SK-N-MC (cell line): ENCODE measurements around the gene MCF2L.
"Not testable (repeated sequence)": the region's sequence is repeated elsewhere in the genome, so short reads cannot be mapped to it uniquely, and the experiment has no call there.

Experiments used
- DNase-seq: peaks from one replicate; pipeline ENCODE4 v3.0.0-alpha.2; 2011; ENCODE audit warnings: low read depth, low spot score
- H3K27ac ChIP-seq: fragments of 200-600 bp; sonication (generic); 2 replicates; pipeline ENCODE4 v1.5.1; 2016; ENCODE audit warnings: mixed run types
- H3K36me3 ChIP-seq: fragments of 200-600 bp; sonication (generic); 2 replicates; pipeline ENCODE4 v1.6.1; 2017; ENCODE audit warnings: antibody characterized with exemption, low read length, mixed read lengths; ENCODE audit not compliant: insufficient read depth
- H3K4me3 ChIP-seq: fragments of 200-600 bp; sonication (generic); 2 replicates; pipeline ENCODE4 v1.5.1; 2016
- H3K9ac ChIP-seq: fragments of 200-600 bp; sonication (generic); 2 replicates; pipeline ENCODE4 v1.8.0; 2017; ENCODE audit warnings: mixed run types, mixed read lengths; ENCODE audit not compliant: insufficient read length
- H3K9me3 ChIP-seq: fragments of 200-600 bp; sonication (generic); 2 replicates; pipeline ENCODE4 v1.6.1; 2017; ENCODE audit warnings: low read depth, mild to moderate bottlenecking, antibody characterized with exemption, low read length, moderate library complexity, mixed read lengths
- EZH2 ChIP-seq: fragments of 200-600 bp; sonication (generic); IDR thresholded peaks from one replicate; pipeline ENCODE4 v1.6.1; 2017; ENCODE audit warnings: antibody characterized with exemption
- FOXP2 ChIP-seq: optimal IDR thresholded peaks from 2 replicates; pipeline ENCODE3; 2011; ENCODE audit warnings: mild to moderate bottlenecking, moderate library complexity; ENCODE audit not compliant: insufficient read depth; ENCODE audit errors: extremely low read length, control extremely low read depth
- POLR2AphosphoS5 ChIP-seq: IDR thresholded peaks from 2 replicates; pipeline ENCODE4 v1.6.1; 2012; ENCODE audit warnings: mild to moderate bottlenecking, low read depth, low read length, borderline replicate concordance

Gene MCF2L

GRCh38 chr13:113096052-113096744 is 127.2 kb downstream of the MCF2L start:
- DNase-seq: no peak
- H3K36me3 ChIP-seq: no peaks in the 10 kb centered on the region
- no peak overlapping the region for H3K4me3 ChIP-seq
- H3K9me3 ChIP-seq: no peaks in the 10 kb centered on the region
- H3K27ac ChIP-seq: no peak overlapping the region
- TF ChIP-seq POLR2AphosphoS5 (no peak), EZH2 (no peak), FOXP2 (no peak)
- no peak overlapping the region for H3K9ac ChIP-seq

DNA sequence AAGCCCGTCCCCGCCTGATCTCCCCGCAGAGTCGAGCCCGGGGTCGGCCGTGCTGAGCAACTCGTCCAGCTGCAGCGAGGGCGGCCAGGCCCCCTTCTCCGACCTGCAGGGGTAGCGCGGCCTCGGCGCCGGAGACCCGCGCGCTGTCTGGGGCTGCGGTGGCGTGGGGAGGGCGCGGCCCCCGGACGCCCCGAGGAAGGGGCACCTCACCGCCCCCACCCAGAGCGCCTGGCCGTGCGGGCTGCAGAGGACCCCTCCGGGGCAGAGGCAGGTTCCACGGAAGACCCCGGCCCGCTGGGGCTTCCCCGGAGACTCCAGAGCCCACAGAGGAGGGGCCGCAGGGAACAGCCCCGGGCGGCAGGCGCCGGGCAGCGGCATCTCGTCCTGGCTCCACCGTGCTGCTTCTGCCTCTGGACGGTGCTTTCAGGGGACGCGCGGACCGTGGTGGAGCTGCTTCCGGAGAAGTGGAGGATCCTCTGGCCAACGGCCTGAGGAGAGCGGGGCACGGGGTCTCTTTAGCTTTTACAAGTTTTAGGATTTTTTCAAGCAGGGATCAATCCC is 127.8 kb downstream of the MCF2L start:
- no peak overlapping the region for H3K4me3 ChIP-seq
- no peak for DNase-seq
- TF ChIP-seq POLR2AphosphoS5 (no peak), EZH2 (no peak), FOXP2 (no peak)
- H3K9ac ChIP-seq: no peak overlapping the region
- H3K9me3 ChIP-seq: no peaks in the 10 kb centered on the region
- no peaks in the 10 kb centered on the region for H3K36me3 ChIP-seq
- H3K27ac ChIP-seq: no peak overlapping the region

GRCh38 chr13:113097651-113098050 is 128.6 kb downstream of the MCF2L start:
- no peaks in the 10 kb centered on the region for H3K9me3 ChIP-seq
- no peak overlapping the region for H3K9ac ChIP-seq
- no peaks in the 10 kb centered on the region for H3K36me3 ChIP-seq
- H3K4me3 ChIP-seq: no peak overlapping the region
- TF ChIP-seq EZH2 (no peak), POLR2AphosphoS5 (no peak), FOXP2 (no peak)
- no peak for DNase-seq
- no peak overlapping the region for H3K27ac ChIP-seq

- no peak for DNase-seq
- H3K36me3 ChIP-seq: no peaks in the 10 kb centered on the region
- TF ChIP-seq EZH2 (peak; percentile 85), POLR2AphosphoS5 (no peak), FOXP2 (no peak)
- no peak overlapping the region for H3K9ac ChIP-seq
- H3K4me3 ChIP-seq: no peak overlapping the region
- H3K9me3 ChIP-seq: no peaks in the 10 kb centered on the region
- H3K27ac ChIP-seq: no peak overlapping the region
These were observed 129.2 kb downstream of the MCF2L start for GRCh38 chr13:113098162-113098732.

DNA sequence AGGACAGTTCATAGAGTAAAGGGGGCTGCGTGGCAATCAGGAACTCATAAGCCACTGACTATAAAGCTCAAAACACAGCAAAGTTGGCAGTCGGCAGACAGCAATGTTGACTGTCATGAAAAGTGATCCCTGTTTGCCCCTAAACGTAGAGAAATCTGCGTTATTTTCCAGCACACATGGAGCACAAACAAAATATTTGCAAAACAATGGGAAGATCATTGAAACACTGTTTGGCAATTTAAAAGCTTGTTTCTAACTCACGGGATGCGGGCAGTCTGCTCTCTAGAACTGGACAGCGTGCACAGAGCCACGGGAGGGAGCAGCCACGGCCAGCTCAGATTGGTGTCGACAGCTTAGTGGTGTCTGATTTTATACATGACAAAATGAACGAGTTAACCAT is 130.1 kb downstream of the MCF2L start:
- Histone ChIP-seq H3K9ac (no peak overlapping the region), H3K9me3 (no peaks in the 10 kb centered on the region), H3K27ac (no peak overlapping the region), H3K4me3 (no peak overlapping the region), H3K36me3 (no peaks in the 10 kb centered on the region)
- no peak for DNase-seq
- no peak for TF ChIP-seq POLR2AphosphoS5
- TF ChIP-seq FOXP2: no peak
- TF ChIP-seq EZH2: no peak

GRCh38 chr13:113102302-113102701 is 133.3 kb downstream of the MCF2L start:
- not testable (repeated sequence) for DNase-seq, H3K27ac ChIP-seq, H3K4me3 ChIP-seq

DNA sequence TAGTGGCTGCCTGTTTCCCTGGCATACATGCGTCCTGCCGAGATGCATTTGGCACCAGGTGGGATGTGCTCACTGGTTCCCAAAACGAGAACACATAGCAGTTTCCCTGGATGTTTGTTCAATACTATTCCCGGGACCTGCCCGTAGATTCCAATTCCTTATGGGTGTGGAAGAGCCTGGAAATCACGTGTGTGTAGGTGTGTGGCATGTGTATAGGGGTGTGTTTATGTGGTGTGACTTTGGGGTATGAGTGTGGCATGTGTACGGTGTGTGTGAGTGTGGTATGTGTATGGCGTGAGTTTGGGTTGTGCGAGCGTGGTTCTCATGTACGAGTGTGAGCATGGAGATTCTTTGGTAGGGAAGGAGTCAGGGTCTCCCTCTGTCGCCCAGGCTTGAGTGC is 133.7 kb downstream of the MCF2L start:
- Histone ChIP-seq H3K36me3 (no peaks in the 10 kb centered on the region), H3K27ac (no peak overlapping the region), H3K9me3 (no peaks in the 10 kb centered on the region), H3K4me3 (no peak overlapping the region), H3K9ac (no peak overlapping the region)
- no peak for TF ChIP-seq EZH2
- TF ChIP-seq POLR2AphosphoS5: no peak
- no peak for TF ChIP-seq FOXP2
- DNase-seq: no peak

More at GRCh38 chr13:113102302-113102701, 133.3 kb downstream of the MCF2L start:
- H3K9ac ChIP-seq, H3K9me3 ChIP-seq, H3K36me3 ChIP-seq: not testable (repeated sequence)

GRCh38 chr13:113103646-113104045 is 134.6 kb downstream of the MCF2L start:
- DNase-seq: no peak
- TF ChIP-seq EZH2 (no peak), POLR2AphosphoS5 (no peak), FOXP2 (no peak)
- H3K27ac ChIP-seq: no peak overlapping the region
- no peaks in the 10 kb centered on the region for H3K9me3 ChIP-seq
- no peak overlapping the region for H3K4me3 ChIP-seq
- no peak overlapping the region for H3K9ac ChIP-seq
- no peaks in the 10 kb centered on the region for H3K36me3 ChIP-seq
